PC-3 (cell line): ENCODE data around the gene PABPC5. TPM values are rescaled to one million over a fixed set of nuclear protein-coding genes. Genes with fewer than 3 reads are reported as not detected.

ENCODE experiments used
- ATAC-seq: fragments of 200-7000 bp; cut with Tn5 transposase; 2 replicates; pipeline ENCODE4 v1.9.1; 2020; ENCODE audit warnings: mild to moderate bottlenecking, moderate library complexity
- BruUV-seq: library from RNA; stranded (reverse); fragments of 400-500 nt; replicated peaks from 2 replicates; lab custom pipeline; 2021; lab: Mats Ljungman, UMichigan
- CTCF ChIA-PET: fragments of 300-600 bp; sonication (Branson Sonifier 250); formaldehyde crosslinking; loops from one replicate; lab custom pipeline; 2022; ENCODE audit warnings: antibody characterized with exemption; lab: Charles Lee
- POLR2A ChIA-PET: fragments of 300-600 bp; sonication (Branson Sonifier 250); formaldehyde crosslinking; loops from one replicate; lab custom pipeline; 2022; ENCODE audit warnings: antibody characterized with exemption; ENCODE audit not compliant: unreplicated experiment; lab: Charles Lee
- DNase-seq: peaks from one replicate; pipeline ENCODE4 v3.0.0-alpha.2; 2015
- H2AFZ ChIP-seq: fragments of 300-600 bp; sonication (generic); 2 replicates; pipeline ENCODE4 v1.6.0; 2016; ENCODE audit warnings: antibody characterized with exemption, low read length
- H3F3A ChIP-seq: fragments of 300-600 bp; sonication (generic); one replicate; pipeline ENCODE4 v1.6.0; 2017; ENCODE audit warnings: antibody characterized with exemption, low read length, control low read depth, mild to moderate bottlenecking; ENCODE audit not compliant: unreplicated experiment
- H3K27ac ChIP-seq: fragments of 300-600 bp; sonication (generic); 2 replicates; pipeline ENCODE4 v1.5.1; 2016; ENCODE audit warnings: mild to moderate bottlenecking, low read length
- H3K27me3 ChIP-seq: fragments of 300-600 bp; sonication (generic); 2 replicates; pipeline ENCODE4 v1.6.1; 2016; ENCODE audit warnings: low read length, mixed read lengths
- H3K36me3 ChIP-seq: fragments of 300-600 bp; sonication (generic); 2 replicates; pipeline ENCODE4 v1.6.1; 2016; ENCODE audit warnings: low read depth, mixed run types, low read length, mixed read lengths
- H3K4me1 ChIP-seq: fragments of 300-600 bp; sonication (generic); 2 replicates; pipeline ENCODE4 v1.5.1; 2016; ENCODE audit warnings: low read length; ENCODE audit not compliant: insufficient read depth
- H3K4me2 ChIP-seq: fragments of 300-600 bp; sonication (generic); 2 replicates; pipeline ENCODE4 v1.6.0; 2016; ENCODE audit warnings: low read length
- H3K4me3 ChIP-seq: fragments of 300-600 bp; sonication (generic); 2 replicates; pipeline ENCODE4 v1.5.1; 2016; ENCODE audit warnings: mild to moderate bottlenecking, low read length, mixed read lengths
- H3K79me2 ChIP-seq: fragments of 300-600 bp; sonication (generic); 2 replicates; pipeline ENCODE4 v1.6.1; 2017; ENCODE audit warnings: low read length, mixed read lengths
- H3K9ac ChIP-seq: fragments of 300-600 bp; sonication (generic); 2 replicates; pipeline ENCODE4 v1.6.0; 2016; ENCODE audit warnings: mild to moderate bottlenecking, low read length
- H3K9me2 ChIP-seq: fragments of 300-600 bp; sonication (generic); replicated peaks from 2 replicates; pipeline ENCODE4 v1.6.1; 2016; ENCODE audit warnings: mixed run types, low read length, mixed read lengths
- H3K9me3 ChIP-seq: fragments of 300-600 bp; sonication (generic); 2 replicates; pipeline ENCODE4 v1.6.1; 2016; ENCODE audit warnings: low read length, mixed read lengths
- H4K20me1 ChIP-seq: fragments of 300-600 bp; sonication (generic); 2 replicates; pipeline ENCODE4 v1.6.1; 2016; ENCODE audit warnings: low read length, mixed read lengths
- CTCF ChIP-seq: fragments of 300-600 bp; sonication (generic); conservative IDR thresholded peaks from 2 replicates; pipeline ENCODE4 v1.5.1; 2017; ENCODE audit warnings: antibody characterized with exemption, low read depth, mild to moderate bottlenecking, low read length
- EZH2 ChIP-seq: fragments of 300-600 bp; sonication (generic); IDR thresholded peaks from one replicate; pipeline ENCODE4 v1.6.1; 2017; ENCODE audit warnings: antibody characterized with exemption, mild to moderate bottlenecking, low read length; ENCODE audit not compliant: unreplicated experiment
- intact Hi-C: fragments of 100-400 bp; cut with micrococcal nuclease; formaldehyde crosslinking; loops from 2 replicates; pipeline ENCODE4 v1.9.0; 2023
- total RNA-seq: library from RNA; depleted of rRNA; stranded (reverse); fragments of >200 nt; gene quantifications from 2 replicates; pipeline ENCODE4 v1.2.3, GENCODE V29; 2014

The PABPC5 gene
- total RNA-seq, 1 experiment from 2014 or later: 0.40 TPM

DNA sequence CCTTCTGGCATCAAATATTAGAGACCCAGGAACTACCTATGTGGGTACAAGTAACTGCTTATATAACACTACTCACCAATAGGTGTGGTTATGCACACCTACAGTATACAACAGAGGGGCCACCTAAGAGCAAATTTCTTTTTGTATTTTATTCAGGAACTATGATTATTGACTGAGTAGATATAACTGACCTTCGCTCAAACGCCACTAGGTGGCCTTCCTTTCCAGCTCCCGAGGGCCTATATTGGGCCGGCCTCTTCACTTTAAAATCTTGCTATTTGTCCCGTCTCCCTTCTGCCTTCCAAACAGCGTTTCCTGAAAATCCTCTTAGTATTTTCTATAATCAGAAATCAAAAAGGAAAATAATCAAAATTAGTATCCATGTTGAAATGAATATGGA is 19.9 kb upstream of the PABPC5 start:
- no TSS peak for BruUV-seq

DNA sequence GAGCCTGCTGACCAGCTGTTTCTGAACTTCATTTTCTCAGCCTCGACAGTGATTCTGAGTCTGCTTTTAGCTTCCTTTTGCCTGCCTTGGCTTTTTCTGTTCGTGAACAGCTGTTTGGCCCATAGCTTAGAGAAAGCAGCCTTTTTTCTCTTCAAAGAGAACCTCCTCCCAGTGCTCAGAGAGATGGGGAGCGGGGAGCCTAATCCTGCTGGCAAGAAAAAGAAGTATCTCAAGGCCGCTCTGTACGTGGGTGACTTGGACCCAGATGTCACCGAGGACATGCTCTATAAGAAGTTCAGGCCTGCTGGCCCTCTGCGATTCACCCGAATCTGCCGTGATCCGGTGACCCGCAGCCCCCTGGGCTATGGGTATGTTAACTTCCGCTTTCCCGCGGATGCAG is 756 bp downstream of the PABPC5 start:
- H3K79me2 ChIP-seq: no peaks in the 10 kb centered on the region
- no peaks in the 10 kb centered on the region for H3K4me1 ChIP-seq
- H3K9ac ChIP-seq: peak overlapping the region; percentile 39
- ChIA-PET CTCF (no interaction called here), POLR2A (no interaction called here)
- no peaks in the 10 kb centered on the region for H3K9me3 ChIP-seq
- ATAC-seq (no peak), DNase-seq (no peak)
- H3K27me3 ChIP-seq: no peaks in the 10 kb centered on the region
- TF ChIP-seq EZH2: no peak
- no peaks in the 10 kb centered on the region for H3F3A ChIP-seq
- H3K27ac ChIP-seq: no peak overlapping the region
- H3K36me3 ChIP-seq: no peaks in the 10 kb centered on the region
- H4K20me1 ChIP-seq: no peaks in the 10 kb centered on the region
- H3K4me3 ChIP-seq: peak overlapping the region; percentile 70
- H3K9me2 ChIP-seq: no peaks in the 10 kb centered on the region
- intact Hi-C loops: no loop called here
- peak overlapping the region; percentile 82 for H3K4me2 ChIP-seq
- BruUV-seq: no TSS peak
- H2AFZ ChIP-seq: peak overlapping the region; percentile 92

More for the DNA sequence above, 19.9 kb upstream of the PABPC5 start:
- ATAC-seq: peak; percentile 67
- Histone ChIP-seq H3K9ac (no peak overlapping the region), H3K27ac (no peak overlapping the region), H3K4me2 (no peak overlapping the region), H3K79me2 (no peaks in the 10 kb centered on the region), H3K36me3 (no peaks in the 10 kb centered on the region), H3K9me2 (no peaks in the 10 kb centered on the region), H3F3A (no peaks in the 10 kb centered on the region), H2AFZ (no peak overlapping the region), H3K4me1 (no peaks in the 10 kb centered on the region), H3K9me3 (no peaks in the 10 kb centered on the region), H3K4me3 (no peak overlapping the region), H3K27me3 (no peaks in the 10 kb centered on the region), H4K20me1 (no peaks in the 10 kb centered on the region)
- DNase-seq: peak; percentile 29
- CTCF ChIA-PET: no interaction called here
- POLR2A ChIA-PET: no interaction called here
- TF ChIP-seq EZH2: no peak
- peak; percentile 49; the same call in 1 of the 2 replicates for TF ChIP-seq CTCF
- intact Hi-C loops: no loop called here
